NOMO-1 treated with dmso at 0.1 percent for 144 hours (cell line): ENCODE results near the gene KDM1B.
A peak's percentile ranks its signal among the peaks of the same experiment; 100 is the strongest.
"Not testable (repeated sequence)": the region's sequence is repeated elsewhere in the genome, so short reads cannot be mapped to it uniquely, and the experiment has no call there.

ENCODE experiments used
- DNase-seq: peaks from one replicate; lab custom pipeline; 2025; ENCODE audit not compliant: unreplicated experiment; lab: John Stamatoyannopoulos, UW

KDM1B gene

GRCh38 chr6:18186540-18187250 lies 31.5 kb downstream of the KDM1B start:
- peak; percentile 53 for DNase-seq

GRCh38 chr6:18187701-18188100 lies 32.5 kb downstream of the KDM1B start:
- DNase-seq = no peak

DNA sequence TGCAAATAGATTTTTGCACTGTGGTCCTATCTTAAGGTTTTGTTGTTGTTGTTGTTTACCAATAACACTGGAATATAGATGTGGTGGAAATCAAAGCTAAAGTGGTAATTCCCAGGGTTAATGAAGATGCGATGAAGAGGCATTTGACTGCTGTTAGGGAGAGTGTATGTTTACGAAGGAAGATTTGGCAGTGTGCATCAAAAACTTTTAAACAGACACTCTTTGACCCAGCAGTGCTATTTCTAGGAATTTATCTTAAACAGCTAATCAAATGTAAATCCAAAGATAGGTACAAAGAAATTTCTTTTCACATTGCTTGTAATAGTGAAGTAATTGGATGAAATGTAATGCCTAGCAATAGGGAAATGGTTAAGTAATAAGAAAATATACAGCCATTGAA lies 34.0 kb downstream of the KDM1B start:
- DNase-seq = no peak

DNA sequence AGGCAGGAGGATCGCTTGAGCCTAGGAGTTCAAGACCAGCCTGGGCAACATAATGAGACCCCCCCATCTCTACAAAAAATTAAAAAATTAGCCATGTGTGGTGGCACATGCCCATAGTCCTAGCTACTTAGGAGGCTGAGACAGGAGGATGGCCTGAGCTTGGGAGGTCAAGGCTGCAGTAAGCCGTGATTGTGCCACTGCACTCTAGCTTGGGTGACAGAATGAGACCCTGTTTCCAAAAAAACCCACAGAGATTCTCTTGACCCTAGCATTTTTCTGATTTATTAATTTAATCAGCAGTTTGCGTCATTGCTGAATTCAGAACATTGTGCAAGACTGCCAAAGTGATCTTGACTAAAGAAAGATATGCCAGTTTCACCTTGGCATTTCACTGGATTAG lies 36.8 kb downstream of the KDM1B start:
- no peak for DNase-seq

- DNase-seq = no peak
Observed at GRCh38 chr6:18203786-18204185, 48.6 kb downstream of the KDM1B start.

DNA sequence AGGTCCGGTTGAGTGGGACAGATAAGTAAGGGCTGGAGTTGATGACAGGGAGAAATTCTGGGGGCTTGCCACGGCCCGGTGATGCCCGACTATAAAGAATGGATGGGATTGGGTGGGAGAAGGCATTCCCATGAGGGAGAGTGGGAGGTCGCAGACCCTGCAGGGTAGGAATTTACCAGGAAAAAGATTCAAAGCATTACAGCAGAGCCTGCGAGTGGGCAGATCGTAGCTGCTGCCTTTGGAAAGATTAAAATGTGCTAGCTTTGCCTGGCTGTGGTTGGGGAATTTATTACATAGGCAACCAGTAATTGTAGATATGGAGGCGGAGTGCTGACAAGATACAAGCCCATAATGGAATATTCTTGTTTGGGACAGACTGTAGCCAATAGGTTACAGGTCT lies 49.5 kb downstream of the KDM1B start:
- no peak for DNase-seq

- DNase-seq = no peak
Observed at GRCh38 chr6:18206591-18206990, 51.4 kb downstream of the KDM1B start.

DNA sequence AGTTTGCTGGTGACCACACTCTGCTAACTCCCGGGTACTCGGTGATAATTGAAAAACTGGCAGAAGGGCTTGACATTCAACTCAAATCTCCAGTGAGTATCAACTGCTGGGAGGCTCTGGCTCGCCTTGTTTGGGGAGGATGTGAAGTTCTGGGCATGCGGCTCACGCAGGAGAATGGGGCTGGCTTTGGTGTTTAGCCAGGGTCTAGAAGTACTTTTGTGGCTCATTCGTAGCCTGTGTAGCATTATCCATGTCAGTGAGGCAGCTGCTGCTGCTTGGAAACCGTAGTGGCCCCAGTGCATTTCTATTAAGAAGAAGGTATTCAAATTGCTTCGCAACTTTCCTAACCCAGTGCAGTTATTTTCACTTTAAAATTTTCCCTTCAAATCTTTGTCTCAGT lies 52.2 kb downstream of the KDM1B start:
- DNase-seq = no peak

DNA sequence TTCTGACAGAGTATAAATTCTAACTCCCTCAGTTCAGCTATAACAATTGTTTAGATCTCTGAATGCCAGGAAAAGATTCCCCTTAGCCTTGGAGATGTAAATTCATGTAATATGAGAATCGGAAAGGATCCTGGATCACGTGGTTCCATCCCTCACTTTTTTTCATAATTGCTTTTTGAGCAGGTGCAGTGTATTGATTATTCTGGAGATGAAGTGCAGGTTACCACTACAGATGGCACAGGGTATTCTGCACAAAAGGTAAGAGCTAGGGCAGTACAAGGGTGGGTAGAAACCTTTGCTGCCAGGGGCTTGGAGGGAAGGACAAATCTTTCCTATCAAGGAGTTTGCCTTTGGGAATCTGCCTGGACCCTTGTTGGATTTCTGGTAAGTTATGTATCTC lies 52.7 kb downstream of the KDM1B start:
- no peak for DNase-seq

DNA sequence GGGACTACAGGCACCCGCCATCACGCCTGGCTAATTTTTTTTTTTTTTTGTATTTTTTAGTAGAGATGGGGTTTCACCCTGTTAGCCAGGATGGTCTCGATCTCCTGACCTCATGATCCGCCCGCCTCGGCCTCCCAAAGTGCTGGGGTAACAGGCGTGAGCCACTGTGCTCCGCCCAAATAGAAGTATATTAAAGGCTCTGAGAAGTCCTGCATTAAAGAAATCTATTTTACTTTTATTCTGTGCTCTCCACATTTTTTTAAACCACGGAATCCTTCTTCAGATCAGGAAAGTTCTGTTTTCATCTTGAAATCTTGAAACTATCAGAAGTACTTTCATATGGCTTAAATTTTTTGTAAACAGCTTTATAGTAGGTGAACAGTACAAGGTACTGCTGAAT lies 53.6 kb downstream of the KDM1B start:
- not testable (repeated sequence) for DNase-seq

- no peak for DNase-seq
Observed at GRCh38 chr6:18209539-18210197, 54.4 kb downstream of the KDM1B start.

GRCh38 chr6:18210707-18211106 lies 55.5 kb downstream of the KDM1B start:
- no peak for DNase-seq

- DNase-seq = no peak
Observed at GRCh38 chr6:18211338-18211737, 56.1 kb downstream of the KDM1B start.

DNA sequence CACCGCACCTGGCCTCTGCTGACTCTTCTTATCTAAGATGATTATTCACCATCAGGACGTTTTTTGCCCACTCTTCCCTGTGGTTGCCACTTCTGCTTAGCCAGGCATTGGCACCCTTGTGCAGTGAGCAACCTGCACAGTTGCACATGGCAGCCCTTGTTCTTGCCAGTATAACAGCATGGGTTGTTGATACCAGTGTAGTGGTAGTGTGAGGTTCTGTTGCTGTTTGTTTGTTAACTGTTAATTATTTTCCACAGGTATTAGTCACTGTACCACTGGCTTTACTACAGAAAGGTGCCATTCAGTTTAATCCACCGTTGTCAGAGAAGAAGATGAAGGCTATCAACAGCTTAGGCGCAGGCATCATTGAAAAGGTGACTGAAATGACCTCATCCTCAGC lies 57.0 kb downstream of the KDM1B start:
- no peak for DNase-seq

DNA sequence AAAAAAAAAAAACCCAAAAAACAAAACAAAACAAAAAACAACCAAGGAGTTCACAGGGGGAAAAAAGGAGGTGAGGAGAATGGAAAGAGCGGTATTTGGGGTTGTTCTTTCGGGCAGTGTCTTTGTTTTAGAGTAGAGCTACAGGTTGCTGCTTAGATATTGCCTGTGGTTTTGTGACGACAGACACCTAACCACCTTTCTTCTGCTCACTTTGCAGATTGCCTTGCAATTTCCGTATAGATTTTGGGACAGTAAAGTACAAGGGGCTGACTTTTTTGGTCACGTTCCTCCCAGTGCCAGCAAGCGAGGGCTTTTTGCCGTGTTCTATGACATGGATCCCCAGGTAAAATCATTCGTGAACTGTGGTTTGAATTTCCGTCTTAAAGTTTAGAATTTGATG lies 58.2 kb downstream of the KDM1B start:
- no peak for DNase-seq

DNA sequence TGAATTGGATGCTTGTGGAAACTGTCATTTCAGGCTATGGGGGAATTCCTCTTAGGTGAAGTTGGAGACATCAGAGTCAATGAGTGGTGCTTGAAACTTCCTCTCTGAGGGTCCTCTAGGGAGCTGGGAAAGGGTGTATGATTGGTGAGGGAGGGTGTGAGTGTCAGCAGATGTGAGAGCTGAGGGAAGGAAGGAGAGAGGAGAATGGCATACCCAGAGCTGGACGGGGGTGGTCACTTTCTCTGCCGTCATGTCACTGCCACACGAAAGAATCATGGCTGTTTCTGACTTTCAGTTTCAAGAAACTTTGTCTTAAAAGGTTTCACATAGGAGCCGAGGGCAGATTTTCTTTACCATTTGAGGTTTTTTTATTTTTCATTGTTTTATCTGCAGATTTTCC lies 58.8 kb downstream of the KDM1B start:
- no peak for DNase-seq

DNA sequence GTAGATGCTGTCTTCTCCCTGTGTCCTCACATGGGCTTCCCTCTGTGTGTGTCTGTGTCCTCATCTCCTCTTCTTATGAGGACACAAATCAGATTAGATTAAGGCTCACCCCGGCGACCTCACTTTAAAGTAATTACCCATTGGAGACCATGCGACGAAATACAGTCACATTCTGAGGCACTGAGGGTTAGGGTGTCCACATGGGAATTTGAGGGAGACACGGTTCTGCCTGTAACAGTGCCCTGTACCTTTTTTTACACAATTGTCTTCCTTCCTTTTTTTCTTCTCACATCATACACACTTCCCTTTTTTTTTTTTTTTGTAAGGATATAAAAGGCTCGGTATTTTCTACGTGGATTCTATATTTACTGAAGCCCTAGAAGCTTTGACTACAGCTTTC lies 60.2 kb downstream of the KDM1B start:
- peak; percentile 53 for DNase-seq

- DNase-seq = no peak
Observed at GRCh38 chr6:18216411-18216810, 61.2 kb downstream of the KDM1B start.

DNA sequence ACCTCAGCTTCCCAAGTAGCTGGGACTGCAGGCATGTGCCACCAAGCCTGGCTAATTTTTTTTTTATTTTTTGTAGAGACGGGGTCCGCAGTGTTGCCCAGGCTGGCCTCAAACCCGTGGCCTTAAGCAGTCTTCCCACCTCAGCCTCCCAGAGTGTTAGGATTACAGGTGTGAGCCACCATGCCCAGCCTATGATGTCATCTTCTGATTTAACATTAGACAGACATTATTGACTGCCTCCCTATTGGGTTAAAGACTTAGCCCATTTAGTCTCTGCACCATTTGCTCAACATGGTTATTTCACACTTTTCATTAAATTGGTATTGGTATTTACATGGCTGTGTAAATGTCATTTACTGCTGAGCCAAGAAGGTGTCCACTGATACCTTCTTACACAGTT lies 63.0 kb downstream of the KDM1B start:
- no peak for DNase-seq

- DNase-seq = no peak
Observed at GRCh38 chr6:18219591-18219990, 64.4 kb downstream of the KDM1B start.

DNA sequence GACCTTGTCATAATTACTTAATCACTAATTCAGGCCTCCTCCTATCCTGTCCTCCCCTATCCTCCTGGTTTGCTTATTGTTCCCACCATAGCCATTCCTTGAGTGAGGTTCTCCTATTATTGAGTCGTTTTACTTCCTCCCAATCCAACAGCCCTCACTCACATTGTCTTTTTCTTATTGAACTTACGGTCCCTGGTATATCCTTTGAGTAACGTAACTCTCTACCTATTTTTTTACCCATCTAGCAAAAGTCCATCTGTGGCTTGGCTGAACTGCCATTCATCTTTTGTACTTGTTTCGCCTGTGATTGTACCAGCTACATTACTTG lies 66.0 kb downstream of the KDM1B start:
- DNase-seq = no peak

- not testable (repeated sequence) for DNase-seq
Observed at GRCh38 chr6:18226451-18227105, 71.4 kb downstream of the KDM1B start.

GRCh38 chr6:18227166-18227565 lies 71.9 kb downstream of the KDM1B start:
- DNase-seq = not testable (repeated sequence)
